Measurements from ENCODE around the gene HAT1.

HAT1 gene

GRCh38 chr2:171893196-171893823 lies 29.0 kb upstream of the HAT1 start:
- TF ChIP-seq ZNF70 (CRISPR knock-in tag; IDR thresholded peaks at IDR 0.05) (no peak), OSR1 (CRISPR knock-in tag; IDR thresholded peaks at IDR 0.05) (no peak), TCF4 (CRISPR knock-in tag; IDR thresholded peaks at IDR 0.05; ENCODE audit: borderline replicate concordance) (no peak), POU6F1 (CRISPR knock-in tag; IDR thresholded peaks at IDR 0.05; ENCODE audit: borderline replicate concordance, low read depth) (no peak), ISL1 (CRISPR knock-in tag; IDR thresholded peaks at IDR 0.05) (no peak), ZNF8 (CRISPR knock-in tag; IDR thresholded peaks at IDR 0.05) (no peak), TOX (CRISPR knock-in tag; IDR thresholded peaks at IDR 0.05; ENCODE audit: borderline replicate concordance) (no peak), ZNF565 (CRISPR knock-in tag; conservative IDR thresholded peaks at IDR 0.05; ENCODE audit: low read depth) (no peak)
- ATAC-seq, result peak; percentile 30

- TF ChIP-seq ZNF8 (CRISPR knock-in tag; IDR thresholded peaks at IDR 0.05) (no peak), ZFP30 (CRISPR knock-in tag; IDR thresholded peaks at IDR 0.05) (no peak), CREB5 (CRISPR knock-in tag; IDR thresholded peaks at IDR 0.05; ENCODE audit: low read depth) (no peak), ZC3H10 (CRISPR knock-in tag; IDR thresholded peaks at IDR 0.05) (no peak), TCF4 (CRISPR knock-in tag; IDR thresholded peaks at IDR 0.05; ENCODE audit: borderline replicate concordance) (no peak), POU6F1 (CRISPR knock-in tag; IDR thresholded peaks at IDR 0.05; ENCODE audit: borderline replicate concordance, low read depth) (no peak), CSDC2 (CRISPR knock-in tag; IDR thresholded peaks at IDR 0.05) (peak; percentile 39; the same call in 1 of the 2 replicates), ZNF70 (CRISPR knock-in tag; IDR thresholded peaks at IDR 0.05) (no peak), CSRNP3 (CRISPR knock-in tag; IDR thresholded peaks at IDR 0.05) (no peak), PPARA (CRISPR knock-in tag; IDR thresholded peaks at IDR 0.05; ENCODE audit: borderline replicate concordance) (no peak), SNAI2 (CRISPR knock-in tag; IDR thresholded peaks at IDR 0.05) (no peak), PATZ1 (CRISPR knock-in tag; IDR thresholded peaks at IDR 0.05; ENCODE audit: borderline replicate concordance) (no peak), TSHZ2 (CRISPR knock-in tag; IDR thresholded peaks at IDR 0.05) (peak; percentile 49; the same call in 1 of the 2 replicates), OSR1 (CRISPR knock-in tag; IDR thresholded peaks at IDR 0.05) (no peak), BACH2 (CRISPR knock-in tag; IDR thresholded peaks at IDR 0.05; ENCODE audit: borderline replicate concordance) (no peak), ISL1 (CRISPR knock-in tag; IDR thresholded peaks at IDR 0.05) (no peak), RARB (CRISPR knock-in tag; IDR thresholded peaks at IDR 0.05) (no peak), ARNTL (CRISPR knock-in tag; IDR thresholded peaks at IDR 0.05; ENCODE audit: borderline replicate concordance, low read depth) (no peak), ESRRG (CRISPR knock-in tag; IDR thresholded peaks at IDR 0.05) (no peak), ZNF565 (CRISPR knock-in tag; conservative IDR thresholded peaks at IDR 0.05; ENCODE audit: low read depth) (no peak), ZFP3 (CRISPR knock-in tag; IDR thresholded peaks at IDR 0.05) (0 out of 2 replicates have a peak, but pooled peaks have one; percentile 20), GLIS3 (CRISPR knock-in tag; IDR thresholded peaks at IDR 0.05) (0 out of 2 replicates have a peak, but pooled peaks have one; percentile 38), TOX (CRISPR knock-in tag; IDR thresholded peaks at IDR 0.05; ENCODE audit: borderline replicate concordance) (no peak)
- peak; percentile 99 for ATAC-seq
Observed at GRCh38 chr2:171893824-171894611, 28.2 kb upstream of the HAT1 start, which contains the start of gene SLC25A12. SLC25A12 (minus strand) TSS chr2:171894244; CDS start chr2:171894214, 30 bp downstream.
